CD4-positive, alpha-beta T cell (primary cell): ENCODE results near the gene PREP. TPM values are rescaled to one million over a fixed set of nuclear protein-coding genes. Genes with fewer than 3 reads are reported as not detected.
"Not testable (repeated sequence)": the region's sequence is repeated elsewhere in the genome, so short reads cannot be mapped to it uniquely, and the experiment has no call there.

Experiments
- ATAC-seq: fragments of 200-7000 bp; cut with Tn5 transposase; one replicate; pipeline ENCODE4 v1.10.0; 2022; ENCODE audit warnings: mild to moderate bottlenecking; ENCODE audit not compliant: poor library complexity
- CTCF ChIA-PET: fragments of 350-600 bp; sonication (Branson Sonifier 250); formaldehyde crosslinking; loops from one replicate; lab custom pipeline; 2021; ENCODE audit warnings: antibody characterized with exemption, inconsistent platforms; lab: Charles Lee
- POLR2A ChIA-PET: fragments of 350-600 bp; sonication (Branson Sonifier 250); formaldehyde crosslinking; loops from one replicate; lab custom pipeline; 2021; ENCODE audit warnings: antibody characterized with exemption, inconsistent platforms; lab: Charles Lee
- DNase-seq, 14 experiments: peaks; one replicate each; pipeline ENCODE4 v3.0.0-alpha.2; 2013 to 2020; ENCODE audit warnings: mixed read lengths in 2 of 14
- H3K27ac ChIP-seq, 2 donors: one replicate each; pipeline versions ENCODE4 v1.5.1 to v1.7.0; 2013; ENCODE audit warnings: low read length in 2 of 2, low read depth in 1 of 2, mild to moderate bottlenecking in 1 of 2
- H3K27me3 ChIP-seq, 2 experiments: 1 replicate in 1 of 2; 2 replicates in 1 of 2; pipeline versions ENCODE4 v1.6.1 to v1.7.0; 2013; ENCODE audit warnings: low read length in 2 of 2, control low read depth in 1 of 2, mild to moderate bottlenecking in 1 of 2, moderate library complexity in 1 of 2; ENCODE audit not compliant: insufficient read depth in 2 of 2, control insufficient read depth in 1 of 2
- H3K36me3 ChIP-seq: one replicate; pipeline ENCODE4 v1.6.1; 2013; ENCODE audit warnings: low read length, control low read depth; ENCODE audit not compliant: insufficient read depth
- H3K4me1 ChIP-seq: one replicate; pipeline ENCODE4 v1.6.1; 2013; ENCODE audit warnings: low read length, control low read depth; ENCODE audit not compliant: insufficient read depth
- H3K4me3 ChIP-seq: one replicate; pipeline ENCODE4 v1.5.1; 2013; ENCODE audit warnings: mild to moderate bottlenecking, low read length, moderate library complexity
- H3K9me3 ChIP-seq, 2 experiments: 1 replicate in 1 of 2; 2 replicates in 1 of 2; pipeline versions ENCODE4 v1.6.1 to v1.7.0; 2013; ENCODE audit warnings: low read length in 2 of 2, mild to moderate bottlenecking in 2 of 2, control low read depth in 1 of 2, moderate library complexity in 1 of 2; ENCODE audit not compliant: control insufficient read depth in 1 of 2, insufficient read depth in 1 of 2
- H3K27ac Mint-ChIP-seq: one replicate; pipeline ENCODE4 v1.8.0; 2020; ENCODE audit warnings: mixed read lengths
- H3K27me3 Mint-ChIP-seq: one replicate; pipeline ENCODE4 v1.8.0; 2021; ENCODE audit warnings: mixed read lengths
- H3K36me3 Mint-ChIP-seq: one replicate; pipeline ENCODE4 v1.8.0; 2021; ENCODE audit warnings: low read depth, mixed read lengths
- H3K4me1 Mint-ChIP-seq: one replicate; pipeline ENCODE4 v1.8.0; 2021; ENCODE audit warnings: low read depth, mixed read lengths
- H3K4me3 Mint-ChIP-seq: one replicate; pipeline ENCODE4 v1.8.0; 2020; ENCODE audit warnings: mild to moderate bottlenecking, mixed read lengths
- H3K9me3 Mint-ChIP-seq: one replicate; pipeline ENCODE4 v1.8.0; 2020; ENCODE audit warnings: mixed read lengths
- intact Hi-C, 2 experiments: fragments of 100-400 bp; cut with DNase I in 1 of 2; cut with micrococcal nuclease in 1 of 2; formaldehyde crosslinking; loops; one replicate each; pipeline versions ENCODE4 v1.15.1 to v1.9.0; 2023 to 2025; cut with DNase I, micrococcal nuclease
- total RNA-seq, 174 experiments: library from RNA in 2 of 174; stranded (reverse) in 2 of 174; gene quantifications; one replicate each; pipeline ENCODE4 v1.2.3 and lab custom pipeline; 2021 to 2026
- TF ChIP-seq, protein P1 (sequence below): fragments of 200-600 bp; IDR thresholded peaks from one replicate; pipeline ENCODE4 v1.8.0; 2022; ENCODE audit warnings: antibody characterized with exemption, mild to moderate bottlenecking

PREP gene
- total RNA-seq, 2 experiments from 2014 or later: 14.9 to 15.6 TPM

DNA sequence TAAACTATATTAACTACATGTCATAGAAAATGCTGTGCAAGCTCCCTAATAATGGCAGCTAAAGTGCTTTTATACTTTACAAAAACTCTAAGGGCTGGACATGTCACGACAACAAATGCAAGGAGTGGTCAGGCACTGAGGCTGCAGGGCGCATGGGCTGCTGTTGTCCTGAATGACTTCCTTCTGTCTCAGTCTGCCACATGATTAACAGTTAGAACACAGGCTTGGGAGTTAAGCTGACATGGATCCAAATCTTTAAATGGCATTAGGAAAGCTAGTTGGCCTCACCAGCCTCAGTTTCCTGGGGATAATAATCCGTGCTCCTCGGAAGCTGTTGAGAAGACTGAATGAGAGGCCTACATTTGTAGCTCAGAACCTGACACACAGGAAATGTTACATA, 57.4 kb downstream of the PREP start:
- H3K27ac Mint-ChIP-seq: no peak overlapping the region
- intact Hi-C loops: no loop called here
- Histone ChIP-seq H3K9me3 (no peaks in the 10 kb centered on the region), H3K27me3 (no peaks in the 10 kb centered on the region), H3K36me3 (peaks cover 10% of the 10 kb centered on the region), H3K27ac (no peak overlapping the region), H3K4me3 (no peak overlapping the region), H3K4me1 (no peaks in the 10 kb centered on the region)
- H3K4me1 Mint-ChIP-seq: peaks cover 3% of the 10 kb centered on the region
- H3K27me3 Mint-ChIP-seq: no peaks in the 10 kb centered on the region
- H3K9me3 Mint-ChIP-seq: no peaks in the 10 kb centered on the region
- POLR2A ChIA-PET: no interaction called here
- CTCF ChIA-PET: no interaction called here
- ATAC-seq (no peak), DNase-seq (no peak)
- H3K36me3 Mint-ChIP-seq: peaks cover 80% of the 10 kb centered on the region
- TF ChIP-seq, protein P1, sequence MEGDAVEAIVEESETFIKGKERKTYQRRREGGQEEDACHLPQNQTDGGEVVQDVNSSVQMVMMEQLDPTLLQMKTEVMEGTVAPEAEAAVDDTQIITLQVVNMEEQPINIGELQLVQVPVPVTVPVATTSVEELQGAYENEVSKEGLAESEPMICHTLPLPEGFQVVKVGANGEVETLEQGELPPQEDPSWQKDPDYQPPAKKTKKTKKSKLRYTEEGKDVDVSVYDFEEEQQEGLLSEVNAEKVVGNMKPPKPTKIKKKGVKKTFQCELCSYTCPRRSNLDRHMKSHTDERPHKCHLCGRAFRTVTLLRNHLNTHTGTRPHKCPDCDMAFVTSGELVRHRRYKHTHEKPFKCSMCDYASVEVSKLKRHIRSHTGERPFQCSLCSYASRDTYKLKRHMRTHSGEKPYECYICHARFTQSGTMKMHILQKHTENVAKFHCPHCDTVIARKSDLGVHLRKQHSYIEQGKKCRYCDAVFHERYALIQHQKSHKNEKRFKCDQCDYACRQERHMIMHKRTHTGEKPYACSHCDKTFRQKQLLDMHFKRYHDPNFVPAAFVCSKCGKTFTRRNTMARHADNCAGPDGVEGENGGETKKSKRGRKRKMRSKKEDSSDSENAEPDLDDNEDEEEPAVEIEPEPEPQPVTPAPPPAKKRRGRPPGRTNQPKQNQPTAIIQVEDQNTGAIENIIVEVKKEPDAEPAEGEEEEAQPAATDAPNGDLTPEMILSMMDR: no peak
- H3K4me3 Mint-ChIP-seq: no peak overlapping the region

DNA sequence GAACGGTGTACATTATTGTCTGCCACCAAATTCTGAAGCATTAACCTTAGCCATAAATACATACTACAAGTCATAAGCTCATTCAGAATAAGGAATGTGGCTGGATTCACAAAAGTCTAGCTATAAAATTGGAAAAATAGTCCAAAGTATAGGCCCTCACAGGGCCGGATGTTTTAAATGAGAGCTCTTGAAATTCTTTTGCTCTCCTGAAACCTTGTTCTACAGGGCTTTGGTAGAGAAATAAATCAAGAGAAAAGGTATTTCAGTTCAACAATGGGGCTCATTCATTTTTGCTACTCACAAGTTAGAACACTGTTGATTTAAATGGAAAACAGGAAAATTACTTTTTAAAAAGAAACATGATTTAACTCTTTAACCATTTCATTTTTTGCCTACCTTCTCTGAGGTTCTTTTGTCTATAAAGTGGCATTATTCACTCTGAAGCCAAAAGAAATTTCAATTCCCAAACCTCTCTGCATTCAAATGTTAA, 58.0 kb downstream of the PREP start:
- no peaks in the 10 kb centered on the region for H3K9me3 ChIP-seq
- POLR2A ChIA-PET: no interaction called here
- H3K4me1 ChIP-seq: no peaks in the 10 kb centered on the region
- no peak overlapping the region for H3K27ac ChIP-seq
- Mint-ChIP-seq H3K9me3 (no peaks in the 10 kb centered on the region), H3K4me3 (no peak overlapping the region), H3K36me3 (peaks cover 80% of the 10 kb centered on the region), H3K4me1 (peaks cover 8% of the 10 kb centered on the region), H3K27ac (no peak overlapping the region), H3K27me3 (no peaks in the 10 kb centered on the region)
- intact Hi-C loops: no loop called here
- DNase-seq: no peak
- peaks cover 8% of the 10 kb centered on the region for H3K36me3 ChIP-seq
- TF ChIP-seq, protein P1: no peak
- no peak for ATAC-seq
- no peaks in the 10 kb centered on the region for H3K27me3 ChIP-seq
- no peak overlapping the region for H3K4me3 ChIP-seq
- CTCF ChIA-PET: no interaction called here

DNA sequence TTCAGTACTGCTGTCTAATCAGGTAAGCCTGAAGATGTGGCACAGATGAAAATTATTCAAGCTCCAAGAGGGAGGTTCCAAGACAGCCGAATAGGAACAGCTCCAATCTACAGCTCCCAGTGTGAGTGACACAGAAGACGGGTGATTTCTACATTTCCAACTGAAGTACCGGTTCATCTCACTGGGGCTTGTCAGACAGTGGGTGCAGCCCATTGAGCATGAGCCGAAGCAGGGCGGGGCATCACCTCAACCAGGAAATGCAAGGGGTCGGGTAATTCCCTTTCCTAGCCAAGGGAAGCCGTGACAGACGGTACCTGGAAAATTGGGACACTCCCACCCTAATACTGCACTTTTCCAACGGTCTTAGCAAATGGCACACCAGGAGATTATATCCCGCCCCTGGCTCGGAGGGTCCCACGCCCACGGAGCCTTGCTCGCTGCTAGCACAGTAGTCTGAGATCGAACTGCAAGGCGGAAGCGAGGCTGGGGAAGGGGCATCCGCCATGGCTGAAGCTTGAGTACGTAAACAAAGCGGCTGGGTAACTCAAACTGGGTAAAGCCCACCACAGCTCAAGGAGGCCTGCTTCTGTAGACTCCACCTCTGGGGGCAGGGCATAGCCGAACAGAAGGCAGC, 64.4 kb downstream of the PREP start:
- H3K27ac ChIP-seq, H3K27me3 ChIP-seq, H3K9me3 ChIP-seq, DNase-seq, ATAC-seq, H3K4me1 ChIP-seq, H3K27me3 Mint-ChIP-seq, H3K9me3 Mint-ChIP-seq, POLR2A ChIA-PET, intact Hi-C loops, H3K27ac Mint-ChIP-seq, CTCF ChIA-PET, H3K4me3 Mint-ChIP-seq, H3K4me3 ChIP-seq: not testable (repeated sequence)
- H3K36me3 Mint-ChIP-seq: peaks cover 88% of the 10 kb centered on the region
- peaks cover 12% of the 10 kb centered on the region for H3K36me3 ChIP-seq
- peaks cover 14% of the 10 kb centered on the region for H3K4me1 Mint-ChIP-seq

DNA sequence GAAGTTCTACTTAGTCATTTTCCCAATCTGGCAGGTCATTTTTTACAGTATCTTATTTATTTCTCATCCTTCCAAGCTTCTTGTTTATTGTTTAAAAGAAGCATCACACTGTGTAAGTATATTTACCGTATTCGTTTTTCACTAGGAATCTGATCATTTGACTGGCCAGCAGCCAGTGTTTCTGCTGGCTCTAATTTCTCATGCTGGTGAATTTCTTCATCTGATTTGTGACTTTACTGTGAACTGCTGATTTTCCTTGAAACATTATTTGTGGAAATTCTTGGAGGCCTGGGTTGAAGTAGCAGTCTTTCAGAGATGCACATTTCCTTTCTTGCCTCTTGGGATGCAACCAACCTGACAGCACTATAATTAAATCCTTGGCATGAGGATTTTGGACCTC, 65.9 kb downstream of the PREP start:
- Histone ChIP-seq H3K27me3 (no peaks in the 10 kb centered on the region), H3K9me3 (peaks cover 0 to 4% of the 10 kb centered on the region in 2 experiments), H3K4me3 (no peak overlapping the region), H3K4me1 (no peaks in the 10 kb centered on the region), H3K27ac (no peak overlapping the region), H3K36me3 (peaks cover 27% of the 10 kb centered on the region)
- no peak overlapping the region for H3K27ac Mint-ChIP-seq
- no peak overlapping the region for H3K4me3 Mint-ChIP-seq
- H3K4me1 Mint-ChIP-seq: peaks cover 14% of the 10 kb centered on the region
- intact Hi-C loops: no loop called here
- ChIA-PET POLR2A (no interaction called here), CTCF (no interaction called here)
- DNase-seq (no peak), ATAC-seq (no peak)
- peaks cover 89% of the 10 kb centered on the region for H3K36me3 Mint-ChIP-seq
- TF ChIP-seq, protein P1: no peak
- no peaks in the 10 kb centered on the region for H3K9me3 Mint-ChIP-seq
- no peaks in the 10 kb centered on the region for H3K27me3 Mint-ChIP-seq
